Trophoblast cell (in vitro differentiated cells and primary cell): ENCODE measurements around the gene EYS.

Experiments used
- DNase-seq, 2 donors: peaks; one replicate each; pipeline ENCODE4 v3.0.0-alpha.2; 2016
- H2AFZ ChIP-seq: 2 replicates; pipeline ENCODE4 v1.6.1; 2013; ENCODE audit warnings: low read length, moderate library complexity, mild to moderate bottlenecking; ENCODE audit not compliant: insufficient read depth, poor library complexity
- H2AK5ac ChIP-seq: 2 replicates; pipeline ENCODE4 v1.6.1; 2013; ENCODE audit warnings: mild to moderate bottlenecking, low read length
- H2BK120ac ChIP-seq: 2 replicates; pipeline ENCODE4 v1.6.1; 2013; ENCODE audit warnings: low read length, mild to moderate bottlenecking, moderate library complexity; ENCODE audit not compliant: insufficient read depth, poor library complexity
- H2BK12ac ChIP-seq: 2 replicates; pipeline ENCODE4 v1.6.1; 2013; ENCODE audit warnings: mild to moderate bottlenecking, low read length, moderate library complexity
- H2BK5ac ChIP-seq: 2 replicates; pipeline ENCODE4 v1.6.1; 2013; ENCODE audit warnings: low read length, low read depth, moderate library complexity, mild to moderate bottlenecking; ENCODE audit not compliant: poor library complexity
- H3K14ac ChIP-seq: 2 replicates; pipeline ENCODE4 v1.6.1; 2013; ENCODE audit warnings: mild to moderate bottlenecking, low read length
- H3K18ac ChIP-seq: 2 replicates; pipeline ENCODE4 v1.6.1; 2013; ENCODE audit warnings: mild to moderate bottlenecking, low read length
- H3K23ac ChIP-seq: 2 replicates; pipeline ENCODE4 v1.6.1; 2013; ENCODE audit warnings: low read length
- H3K27ac ChIP-seq: 2 replicates; pipeline ENCODE4 v1.5.1; 2013; ENCODE audit warnings: low read depth, mild to moderate bottlenecking, inconsistent platforms, low read length, moderate library complexity
- H3K27me3 ChIP-seq: 2 replicates; pipeline ENCODE4 v1.6.1; 2013; ENCODE audit warnings: inconsistent platforms, mild to moderate bottlenecking, low read length, moderate library complexity; ENCODE audit not compliant: insufficient read depth
- H3K36me3 ChIP-seq, 2 experiments: 1 replicate in 1 of 2; 2 replicates in 1 of 2; pipeline ENCODE4 v1.6.1; 2013; ENCODE audit warnings: low read length in 2 of 2, mild to moderate bottlenecking in 2 of 2, moderate library complexity in 1 of 2; ENCODE audit not compliant: insufficient read depth in 2 of 2, control insufficient read depth in 1 of 2
- H3K4ac ChIP-seq: 2 replicates; pipeline ENCODE4 v1.6.1; 2013; ENCODE audit warnings: low read depth, mild to moderate bottlenecking, low read length, moderate library complexity
- H3K4me1 ChIP-seq, 2 experiments: 1 replicate in 1 of 2; 2 replicates in 1 of 2; pipeline ENCODE4 v1.6.1; 2013; ENCODE audit warnings: low read length in 2 of 2, mild to moderate bottlenecking in 2 of 2, moderate library complexity in 1 of 2; ENCODE audit not compliant: insufficient read depth in 2 of 2, control insufficient read depth in 1 of 2
- H3K4me2 ChIP-seq: 2 replicates; pipeline ENCODE4 v1.6.1; 2013; ENCODE audit warnings: inconsistent platforms, mild to moderate bottlenecking, low read length, moderate library complexity
- H3K4me3 ChIP-seq: 2 replicates; pipeline ENCODE4 v1.5.1; 2013; ENCODE audit warnings: mild to moderate bottlenecking, low read depth, low read length, inconsistent platforms
- H3K79me1 ChIP-seq: one replicate; pipeline ENCODE4 v1.6.1; 2013; ENCODE audit warnings: low read length
- H3K79me2 ChIP-seq: 2 replicates; pipeline ENCODE4 v1.6.1; 2013; ENCODE audit warnings: low read length, mild to moderate bottlenecking; ENCODE audit not compliant: control insufficient read depth, insufficient read depth, poor library complexity
- H3K9ac ChIP-seq: 2 replicates; pipeline ENCODE4 v1.6.1; 2013; ENCODE audit warnings: mild to moderate bottlenecking, low read length
- H3K9me3 ChIP-seq: 2 replicates; pipeline ENCODE4 v1.6.1; 2013; ENCODE audit warnings: low read depth, mild to moderate bottlenecking, control low read depth, inconsistent platforms, low read length; ENCODE audit not compliant: insufficient read depth
- H4K12ac ChIP-seq: 2 replicates; pipeline ENCODE4 v1.6.1; 2013; ENCODE audit warnings: low read depth, mild to moderate bottlenecking, low read length, moderate library complexity
- H4K8ac ChIP-seq: 2 replicates; pipeline ENCODE4 v1.6.1; 2013; ENCODE audit warnings: low read depth, mild to moderate bottlenecking, low read length, moderate library complexity
- H4K91ac ChIP-seq: one replicate; pipeline ENCODE4 v1.6.1; 2013; ENCODE audit warnings: low read depth, mild to moderate bottlenecking, low read length, moderate library complexity
- WGBS: extraction: QIAGEN DNeasy Blood & Tissue Kit; methylation state at CpG from one replicate; pipeline ENCODE4 v1.1.7; 2013; ENCODE audit warnings: missing lambda C conversion rate; ENCODE audit not compliant: insufficient read length, insufficient coverage; ENCODE audit errors: extremely low coverage; 5-methylcytosine and 5-hydroxymethylcytosine counted together

EYS gene

GRCh38 chr6:63824722-63825121, 1882.3 kb downstream of the EYS start:
- no peak overlapping the region for H2AFZ ChIP-seq
- no peak overlapping the region for H4K12ac ChIP-seq
- H3K4me2 ChIP-seq = no peak overlapping the region
- H3K79me1 ChIP-seq = no peaks in the 10 kb centered on the region
- no peak overlapping the region for H2BK120ac ChIP-seq
- no peak overlapping the region for H2AK5ac ChIP-seq
- no peaks in the 10 kb centered on the region for H3K27me3 ChIP-seq
- no peak overlapping the region for H3K4me3 ChIP-seq
- H3K79me2 ChIP-seq = no peaks in the 10 kb centered on the region
- peaks cover 3% of the 10 kb centered on the region for H3K9me3 ChIP-seq
- no peak overlapping the region for H3K23ac ChIP-seq
- DNase-seq = no peak
- no peak overlapping the region for H3K4ac ChIP-seq
- no peak overlapping the region for H4K8ac ChIP-seq
- WGBS = no CpG with 5 or more reads among the region's 6 CpGs
- H2BK5ac ChIP-seq = no peak overlapping the region
- H3K4me1 ChIP-seq = no peaks in the 10 kb centered on the region
- H3K18ac ChIP-seq = no peak overlapping the region
- H2BK12ac ChIP-seq = no peak overlapping the region
- no peak overlapping the region for H3K27ac ChIP-seq
- H3K9ac ChIP-seq = no peak overlapping the region
- H3K36me3 ChIP-seq = no peaks in the 10 kb centered on the region
- no peak overlapping the region for H3K14ac ChIP-seq
- H4K91ac ChIP-seq = no peak overlapping the region

- Histone ChIP-seq H4K91ac (no peak overlapping the region), H4K8ac (no peak overlapping the region), H3K23ac (no peak overlapping the region), H2BK120ac (no peak overlapping the region), H2BK12ac (no peak overlapping the region), H3K79me1 (no peaks in the 10 kb centered on the region), H3K9ac (no peak overlapping the region), H3K4me1 (peaks cover 3 to 6% of the 10 kb centered on the region in 2 experiments), H3K4me3 (no peak overlapping the region), H2BK5ac (no peak overlapping the region), H3K27me3 (no peaks in the 10 kb centered on the region), H3K36me3 (no peaks in the 10 kb centered on the region), H3K79me2 (no peaks in the 10 kb centered on the region), H3K4me2 (no peak overlapping the region), H3K9me3 (no peaks in the 10 kb centered on the region), H3K27ac (no peak overlapping the region), H2AFZ (no peak overlapping the region), H2AK5ac (no peak overlapping the region), H4K12ac (no peak overlapping the region), H3K4ac (no peak overlapping the region), H3K18ac (no peak overlapping the region), H3K14ac (no peak overlapping the region)
- no CpG with 5 or more reads among the region's 1 CpG for WGBS
- DNase-seq = no peak
Measured at GRCh38 chr6:63821442-63821841, 1885.6 kb downstream of the EYS start.

GRCh38 chr6:63819831-63820230, 1887.2 kb downstream of the EYS start:
- no peak overlapping the region for H2AK5ac ChIP-seq
- H4K12ac ChIP-seq = no peak overlapping the region
- H4K8ac ChIP-seq = no peak overlapping the region
- H3K79me2 ChIP-seq = no peaks in the 10 kb centered on the region
- peaks cover 3 to 6% of the 10 kb centered on the region in 2 experiments for H3K4me1 ChIP-seq
- H2AFZ ChIP-seq = no peak overlapping the region
- H3K23ac ChIP-seq = no peak overlapping the region
- H4K91ac ChIP-seq = no peak overlapping the region
- no peak overlapping the region for H2BK5ac ChIP-seq
- WGBS = no CpG with 5 or more reads among the region's 1 CpG
- H3K27me3 ChIP-seq = no peaks in the 10 kb centered on the region
- no peak overlapping the region for H3K9ac ChIP-seq
- no peak overlapping the region for H3K14ac ChIP-seq
- H3K27ac ChIP-seq = no peak overlapping the region
- no peak overlapping the region for H3K4ac ChIP-seq
- no peak overlapping the region for H2BK120ac ChIP-seq
- H3K4me3 ChIP-seq = no peak overlapping the region
- DNase-seq = no peak
- H3K79me1 ChIP-seq = no peaks in the 10 kb centered on the region
- no peaks in the 10 kb centered on the region for H3K9me3 ChIP-seq
- no peak overlapping the region for H3K18ac ChIP-seq
- no peaks in the 10 kb centered on the region for H3K36me3 ChIP-seq
- no peak overlapping the region for H3K4me2 ChIP-seq
- no peak overlapping the region for H2BK12ac ChIP-seq

- H3K4me2 ChIP-seq = no peak overlapping the region
- H3K18ac ChIP-seq = no peak overlapping the region
- no peaks in the 10 kb centered on the region for H3K79me1 ChIP-seq
- no peaks in the 10 kb centered on the region for H3K36me3 ChIP-seq
- H3K14ac ChIP-seq = no peak overlapping the region
- WGBS = no CpG with 5 or more reads among the region's 4 CpGs
- H3K9me3 ChIP-seq = no peaks in the 10 kb centered on the region
- no peak overlapping the region for H4K8ac ChIP-seq
- H3K79me2 ChIP-seq = no peaks in the 10 kb centered on the region
- no peak overlapping the region for H4K12ac ChIP-seq
- DNase-seq = peak; percentile 54 to 67
- H2BK12ac ChIP-seq = no peak overlapping the region
- no peak overlapping the region for H4K91ac ChIP-seq
- no peak overlapping the region for H2BK5ac ChIP-seq
- no peak overlapping the region for H3K9ac ChIP-seq
- no peak overlapping the region for H3K27ac ChIP-seq
- H3K4ac ChIP-seq = no peak overlapping the region
- H2BK120ac ChIP-seq = no peak overlapping the region
- peaks cover 3 to 6% of the 10 kb centered on the region in 2 experiments for H3K4me1 ChIP-seq
- H2AK5ac ChIP-seq = no peak overlapping the region
- H3K23ac ChIP-seq = no peak overlapping the region
- no peak overlapping the region for H3K4me3 ChIP-seq
- no peak overlapping the region for H2AFZ ChIP-seq
- H3K27me3 ChIP-seq = no peaks in the 10 kb centered on the region
Measured at GRCh38 chr6:63817492-63818050, 1889.5 kb downstream of the EYS start.
